Right lobe of liver (tissue), 6 donors: ENCODE data around the gene TANGO2. TPM values are rescaled to one million over a fixed set of nuclear protein-coding genes. Genes with fewer than 3 reads are reported as not detected.

Source experiments
- ATAC-seq, 4 donors: fragments of 200-7000 bp; cut with Tn5 transposase; one replicate each; pipeline ENCODE4 v1.9.1; 2020; ENCODE audit warnings: mild to moderate bottlenecking in 4 of 4, moderate library complexity in 4 of 4
- DNase-seq, 3 donors: peaks; one replicate each; pipeline ENCODE4 v3.0.0-alpha.2; 2020
- H3K27ac ChIP-seq, 3 donors: fragments of 200-600 bp; one replicate each; pipeline ENCODE4 v1.8.0; 2022
- H3K27me3 ChIP-seq, 2 donors: fragments of 200-600 bp; one replicate each; pipeline ENCODE4 v1.8.0; 2022
- H3K36me3 ChIP-seq, 4 donors: fragments of 200-600 bp; sonication (generic) in 1 of 4; one replicate each; pipeline versions ENCODE4 v1.5.1 to v1.8.0; 2017 to 2022; ENCODE audit warnings: control low read depth in 1 of 4
- H3K4me1 ChIP-seq, 4 donors: fragments of 200-600 bp; sonication (generic) in 1 of 4; one replicate each; pipeline versions ENCODE4 v1.5.1 to v1.8.0; 2017 to 2022; ENCODE audit warnings: control low read depth in 1 of 4
- H3K4me3 ChIP-seq, 3 donors: fragments of 200-600 bp; one replicate each; pipeline ENCODE4 v1.8.0; 2022
- H3K9me3 ChIP-seq, 4 donors: fragments of 200-600 bp; sonication (generic) in 1 of 4; one replicate each; pipeline versions ENCODE4 v1.5.1 to v1.8.0; 2017 to 2022; ENCODE audit warnings: control low read depth in 1 of 4
- POLR2A ChIP-seq: fragments of 450-650 bp; IDR thresholded peaks from one replicate; pipeline ENCODE4 v1.6.1; 2017; ENCODE audit warnings: antibody characterized with exemption, mild to moderate bottlenecking
- WGBS: methylation state at CpG from one replicate; pipeline ENCODE4 v1.1.6; 2018; ENCODE audit warnings: low coverage, low lambda C conversion rate; ENCODE audit not compliant: insufficient coverage; ENCODE audit errors: missing lambda C conversion rate; 5-methylcytosine and 5-hydroxymethylcytosine counted together
- intact Hi-C, 2 donors: fragments of 100-400 bp; cut with DNase I; formaldehyde crosslinking; loops; one replicate each; pipeline versions ENCODE4 v1.11.2 to v1.14.1; 2022
- total RNA-seq, 6 experiments: library from RNA; depleted of rRNA in 2 of 6; stranded (reverse); fragments of >200 nt in 2 of 6; fragmentation: NEBNext Ultra II Directional in 3 of 6; extraction: Animal tissue kit (Norgen Biotek cat#: 25700) in 3 of 6; gene quantifications; one replicate each; pipeline versions ENCODE4 v1.1.0 to v1.2.4, GENCODE V29; 2016 to 2023
- TF ChIP-seq, protein P1 (sequence below), 4 donors: fragments of 200-600 bp in 3 of 4; fragments of 450-650 bp in 1 of 4; IDR thresholded peaks; one replicate each; pipeline versions ENCODE4 v1.5.1 to v1.8.0; 2016 to 2022; ENCODE audit warnings: antibody characterized with exemption in 4 of 4, mild to moderate bottlenecking in 2 of 4
- donor health status: DM: no; HTN: yes; CAD: no.
- donor health status: DM: no; HTN: no; CAD: no.
- donor health status: DM: no; HTN: no; CAD: no.
- donor health status: DM: no; HTN: yes; CAD: no.
- donor health status: DM: no; HTN: yes; CAD: no.

Gene TANGO2
- total RNA-seq, 6 experiments from 2014 or later: 11.0 to 27.0 (median 15.5) TPM

DNA sequence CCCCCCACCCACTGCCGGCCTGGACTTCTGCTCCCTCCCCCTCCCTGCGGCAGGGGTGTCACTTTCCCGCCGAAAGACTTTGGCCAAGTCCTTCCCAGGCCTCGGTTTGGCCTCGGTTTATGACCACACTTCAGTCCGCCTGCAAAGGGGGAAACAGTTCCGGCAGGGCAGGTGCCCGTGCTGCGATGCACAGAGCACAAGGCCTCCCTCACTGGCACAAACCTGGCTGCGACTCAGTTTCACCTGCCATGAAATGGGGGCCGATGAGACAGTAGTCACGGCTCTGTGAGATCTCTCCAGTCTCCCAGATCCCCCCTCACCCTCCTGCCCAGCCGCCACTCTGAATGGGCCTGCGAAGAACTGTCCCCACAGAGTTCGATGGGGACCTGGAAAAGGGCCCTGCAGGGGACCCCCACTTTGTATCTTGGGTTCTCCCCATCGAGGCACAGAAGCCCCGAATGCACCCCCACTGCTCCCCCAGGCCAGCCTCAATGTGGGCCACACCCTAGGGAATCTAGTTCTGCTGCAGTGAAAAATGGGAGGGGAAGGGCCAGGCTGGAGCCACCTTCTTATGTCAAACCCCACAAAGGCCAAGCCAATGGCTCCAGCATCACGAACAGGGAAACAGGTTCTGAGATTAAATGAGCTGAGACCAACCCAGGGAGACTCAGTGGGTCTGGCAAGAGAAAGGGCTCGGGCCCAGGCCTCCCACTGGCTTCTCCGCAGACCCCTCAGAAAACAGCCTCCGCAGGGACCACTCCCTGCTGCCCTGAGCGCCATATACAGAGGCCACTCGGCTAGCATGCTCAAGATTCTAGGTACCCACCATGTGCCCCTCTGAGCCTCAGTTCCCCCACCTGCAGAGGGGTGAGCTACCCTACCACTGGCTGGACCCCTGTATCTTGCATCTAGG lies 33.3 kb upstream of the TANGO2 start:
- no peaks in the 10 kb centered on the region for H3K27me3 ChIP-seq
- peak overlapping the region in 1 of 3 donors; percentile 1 for H3K27ac ChIP-seq
- H3K4me3 ChIP-seq: no peak overlapping the region
- 60% methylated on average over 2 of the region's 24 CpGs for WGBS
- H3K9me3 ChIP-seq: no peaks in the 10 kb centered on the region
- no peaks in the 10 kb centered on the region for H3K36me3 ChIP-seq
- TF ChIP-seq, protein P1, sequence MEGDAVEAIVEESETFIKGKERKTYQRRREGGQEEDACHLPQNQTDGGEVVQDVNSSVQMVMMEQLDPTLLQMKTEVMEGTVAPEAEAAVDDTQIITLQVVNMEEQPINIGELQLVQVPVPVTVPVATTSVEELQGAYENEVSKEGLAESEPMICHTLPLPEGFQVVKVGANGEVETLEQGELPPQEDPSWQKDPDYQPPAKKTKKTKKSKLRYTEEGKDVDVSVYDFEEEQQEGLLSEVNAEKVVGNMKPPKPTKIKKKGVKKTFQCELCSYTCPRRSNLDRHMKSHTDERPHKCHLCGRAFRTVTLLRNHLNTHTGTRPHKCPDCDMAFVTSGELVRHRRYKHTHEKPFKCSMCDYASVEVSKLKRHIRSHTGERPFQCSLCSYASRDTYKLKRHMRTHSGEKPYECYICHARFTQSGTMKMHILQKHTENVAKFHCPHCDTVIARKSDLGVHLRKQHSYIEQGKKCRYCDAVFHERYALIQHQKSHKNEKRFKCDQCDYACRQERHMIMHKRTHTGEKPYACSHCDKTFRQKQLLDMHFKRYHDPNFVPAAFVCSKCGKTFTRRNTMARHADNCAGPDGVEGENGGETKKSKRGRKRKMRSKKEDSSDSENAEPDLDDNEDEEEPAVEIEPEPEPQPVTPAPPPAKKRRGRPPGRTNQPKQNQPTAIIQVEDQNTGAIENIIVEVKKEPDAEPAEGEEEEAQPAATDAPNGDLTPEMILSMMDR (IDR thresholded peaks at IDR 0.05): no peak
- TF ChIP-seq POLR2A: no peak
- ATAC-seq (no peak), DNase-seq (peak in 1 of 3 donors; percentile 53)
- H3K4me1 ChIP-seq: peaks cover 0 to 10% (median 5%) of the 10 kb centered on the region in 4 donors
- intact Hi-C loops: no loop called here

DNA sequence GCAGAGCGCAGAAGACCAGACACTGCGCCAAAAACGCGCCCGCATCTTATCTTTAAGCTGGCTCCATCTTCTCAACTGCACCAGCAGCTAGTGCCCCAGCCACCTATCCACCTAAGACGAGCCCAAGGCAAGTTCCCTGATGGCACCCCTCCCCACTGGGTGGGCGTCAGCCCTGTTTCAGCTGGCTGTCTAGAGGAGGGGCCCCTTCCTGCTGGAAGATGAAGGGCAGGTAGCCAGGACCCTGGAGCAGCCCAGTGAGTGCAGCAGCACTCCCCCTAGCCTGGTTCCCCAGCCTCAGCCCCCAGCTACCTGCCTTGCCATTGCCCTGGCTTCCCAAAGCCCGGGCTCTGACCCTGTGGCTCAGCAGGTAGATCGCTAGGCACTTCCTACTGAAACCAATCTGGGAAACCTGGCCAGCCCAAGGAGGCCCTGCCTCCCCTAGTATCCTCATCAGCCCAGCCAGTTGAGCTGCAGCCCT lies 32.5 kb upstream of the TANGO2 start:
- intact Hi-C loops: no loop called here
- H3K27me3 ChIP-seq: no peaks in the 10 kb centered on the region
- ATAC-seq (no peak), DNase-seq (peak in 1 of 3 donors; percentile 51)
- H3K9me3 ChIP-seq: no peaks in the 10 kb centered on the region
- H3K36me3 ChIP-seq: no peaks in the 10 kb centered on the region
- TF ChIP-seq, protein P1 (IDR thresholded peaks at IDR 0.05): no peak
- TF ChIP-seq POLR2A: no peak
- peaks cover 0 to 17% (median 5%) of the 10 kb centered on the region in 4 donors for H3K4me1 ChIP-seq
- no peak overlapping the region for H3K27ac ChIP-seq
- WGBS: no CpG with 5 or more reads among the region's 9 CpGs
- no peak overlapping the region for H3K4me3 ChIP-seq

DNA sequence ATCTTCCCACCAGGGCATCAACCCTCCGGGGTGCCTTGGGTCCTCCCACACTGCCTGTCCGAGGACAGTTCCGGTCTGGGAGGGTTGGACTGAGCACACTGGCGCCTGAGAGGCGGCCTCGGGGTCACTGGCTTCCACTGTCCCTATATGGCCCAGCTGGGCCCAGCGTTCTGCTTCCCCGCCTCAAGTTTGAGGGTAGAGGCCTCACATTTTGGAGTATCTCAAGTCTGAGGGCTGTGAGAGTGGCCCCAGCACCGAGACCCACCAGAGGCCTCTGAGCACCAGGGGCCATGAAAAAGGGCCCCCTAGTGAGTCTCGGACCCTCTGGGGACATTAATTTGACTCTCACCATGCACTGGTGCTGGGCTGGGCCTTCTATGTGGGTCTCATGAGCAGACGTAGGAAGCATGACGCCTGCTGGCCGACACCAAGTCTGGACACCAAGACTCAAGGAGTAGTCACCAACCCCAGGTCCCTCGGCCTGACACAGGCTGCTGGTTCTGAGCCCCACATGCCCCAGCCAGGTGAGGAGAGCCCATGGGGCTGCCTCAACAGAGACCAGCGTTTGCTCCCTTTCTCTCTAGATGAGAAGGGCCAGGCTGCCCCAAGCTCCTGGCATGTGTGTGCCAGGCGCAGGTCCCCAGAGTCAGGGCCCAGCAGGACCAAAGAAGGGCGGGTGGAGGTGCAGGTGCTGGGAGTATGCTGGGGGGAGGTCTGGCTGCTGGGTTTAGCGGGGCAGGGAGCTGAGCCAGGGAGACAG lies 31.8 kb upstream of the TANGO2 start:
- no peak overlapping the region for H3K4me3 ChIP-seq
- H3K27ac ChIP-seq: peak overlapping the region in 2 of 3 donors; percentile 4 to 21
- H3K27me3 ChIP-seq: no peaks in the 10 kb centered on the region
- DNase-seq (peak in 1 of 3 donors; percentile 60), ATAC-seq (peak; percentile 11 to 52 (median 36))
- peaks cover 0 to 18% (median 5%) of the 10 kb centered on the region in 4 donors for H3K4me1 ChIP-seq
- intact Hi-C loops: no loop called here
- no peaks in the 10 kb centered on the region for H3K36me3 ChIP-seq
- H3K9me3 ChIP-seq: no peaks in the 10 kb centered on the region
- WGBS: 70% methylated on average over 5 of the region's 18 CpGs
- TF ChIP-seq POLR2A: no peak
- TF ChIP-seq, protein P1 (IDR thresholded peaks at IDR 0.05): no peak

DNA sequence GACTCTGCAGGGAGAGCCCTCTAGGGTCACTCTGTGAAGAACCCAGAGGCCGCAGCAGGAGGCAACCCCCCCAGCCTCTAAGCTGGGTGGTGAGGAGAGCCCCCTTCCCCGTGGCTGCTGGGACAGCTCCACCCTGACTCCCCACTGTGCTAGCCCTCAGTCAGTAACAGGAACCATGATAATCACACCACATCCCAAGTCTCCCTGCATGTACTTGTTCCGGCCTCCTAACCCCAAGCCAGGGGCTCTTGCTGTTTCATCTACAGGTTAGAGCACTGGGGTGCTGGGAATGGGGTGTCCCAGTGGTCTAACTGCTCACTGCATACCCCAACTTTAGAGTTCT lies 31.2 kb upstream of the TANGO2 start:
- Histone ChIP-seq H3K9me3 (no peaks in the 10 kb centered on the region), H3K4me1 (peaks cover 0 to 18% (median 5%) of the 10 kb centered on the region in 4 donors), H3K27ac (peak overlapping the region in 1 of 3 donors; percentile 4), H3K36me3 (no peaks in the 10 kb centered on the region), H3K27me3 (no peaks in the 10 kb centered on the region), H3K4me3 (no peak overlapping the region)
- ATAC-seq (no peak), DNase-seq (peak in 1 of 3 donors; percentile 22)
- WGBS: no CpG with 5 or more reads among the region's 3 CpGs
- TF ChIP-seq POLR2A: no peak
- TF ChIP-seq, protein P1 (IDR thresholded peaks at IDR 0.05): no peak
- intact Hi-C loops: no loop called here
